K562 (cell line): ENCODE results near the gene MLLT6. TPM values are rescaled to one million over a fixed set of nuclear protein-coding genes. Genes with fewer than 3 reads are reported as not detected.
A peak's percentile ranks its signal among the peaks of the same experiment; 100 is the strongest.

ENCODE experiments used
- ATAC-seq: fragments of 200-7000 bp; cut with Tn5 transposase; 3 replicates; pipeline ENCODE4 v1.9.1; 2020; ENCODE audit warnings: moderate library complexity
- BruUV-seq: library from RNA; stranded (reverse); fragments of 400-500 nt; replicated peaks from 2 replicates; lab custom pipeline; 2021; lab: Mats Ljungman, UMichigan
- CTCF ChIA-PET: fragments of 300-600 bp; formaldehyde crosslinking; extraction: SDS; loops from one replicate; lab custom pipeline; 2021; ENCODE audit warnings: low intra/inter-chr PET ratio; lab: Yijun Ruan, JAX
- POLR2A ChIA-PET: fragments of 300-600, 350-650 bp; sonication (Branson Sonifier 250); formaldehyde crosslinking; extraction: SDS; loops from one replicate; lab custom pipeline; 2021; ENCODE audit warnings: antibody characterized with exemption, inconsistent platforms; lab: Yijun Ruan, JAX
- DNase-seq, 4 experiments: peaks; one replicate each; pipeline versions ENCODE4 v3.0.0 to v3.0.0-alpha.2; 2011 to 2018; ENCODE audit warnings: low spot score in 3 of 4, mixed read lengths in 3 of 4; ENCODE audit errors: extremely low read depth in 1 of 4
- FAIRE-seq: peaks from 2 replicates; lab custom pipeline; 2011; peaks lifted over from hg19 to GRCh38; lab: Jason Lieb, UNC
- H2AFZ ChIP-seq: 2 replicates; pipeline ENCODE4 v1.6.0; 2011; ENCODE audit warnings: low read depth, low read length, control low read depth, inconsistent platforms
- H3K27ac ChIP-seq: fragments of 200-600 bp; 3 replicates; pipeline ENCODE4 v1.8.0; 2011; ENCODE audit warnings: low read depth, mild to moderate bottlenecking, control low read depth, inconsistent platforms, low read length, moderate library complexity, mixed read lengths; ENCODE audit errors: extremely low read depth
- H3K27me3 ChIP-seq, 2 experiments: fragments of 300-600 bp in 1 of 2; 2 replicates in 1 of 2; 3 replicates in 1 of 2; pipeline versions ENCODE4 v1.6.0 to v1.8.0; 2011; ENCODE audit warnings: inconsistent platforms in 2 of 2, low read length in 2 of 2, mild to moderate bottlenecking in 1 of 2, mixed read lengths in 1 of 2, moderate library complexity in 1 of 2; ENCODE audit not compliant: control insufficient read depth in 2 of 2, insufficient read depth in 2 of 2
- H3K36me3 ChIP-seq: fragments of 300-600 bp; 3 replicates; pipeline ENCODE4 v1.8.0; 2011; ENCODE audit warnings: mild to moderate bottlenecking, low read length, inconsistent platforms; ENCODE audit not compliant: control insufficient read depth, insufficient read depth
- H3K4me1 ChIP-seq, 2 experiments: fragments of 200-600 bp in 1 of 2; replicated peaks in 1 of 2; 2 replicates in 1 of 2; 3 replicates in 1 of 2; pipeline versions ENCODE4 v1.5.1 to v1.8.0; 2011; ENCODE audit warnings: inconsistent platforms in 2 of 2, low read length in 2 of 2, mild to moderate bottlenecking in 1 of 2, mixed read lengths in 1 of 2, moderate library complexity in 1 of 2; ENCODE audit not compliant: control insufficient read depth in 2 of 2, insufficient read depth in 2 of 2
- H3K4me2 ChIP-seq: 2 replicates; pipeline ENCODE4 v1.6.1; 2011; ENCODE audit warnings: low read length, control low read depth, inconsistent platforms, mixed read lengths; ENCODE audit not compliant: insufficient read depth
- H3K4me3 ChIP-seq: fragments of 200-600 bp; sonication (generic), shearing (Covaris generic); 2 replicates; pipeline ENCODE4 v1.5.1; 2016; ENCODE audit warnings: control low read depth, inconsistent platforms
- H3K79me2 ChIP-seq: fragments of 200-600 bp; 3 replicates; pipeline ENCODE4 v1.8.0; 2011; ENCODE audit warnings: low read length, inconsistent platforms; ENCODE audit not compliant: control insufficient read depth, insufficient read depth
- H3K9ac ChIP-seq, 2 experiments: 2 replicates each; pipeline versions ENCODE4 v1.6.0 to v1.6.1; 2011; ENCODE audit warnings: low read depth in 2 of 2, low read length in 2 of 2, control low read depth in 1 of 2, inconsistent platforms in 1 of 2, mild to moderate bottlenecking in 1 of 2, mixed read lengths in 1 of 2; ENCODE audit not compliant: insufficient read depth in 1 of 2
- H3K9me1 ChIP-seq: one replicate; pipeline ENCODE4 v1.6.0; 2011; ENCODE audit warnings: inconsistent platforms, mild to moderate bottlenecking, low read length, moderate library complexity; ENCODE audit not compliant: control insufficient read depth, insufficient read depth
- H3K9me3 ChIP-seq: replicated peaks from 2 replicates; pipeline ENCODE4 v1.5.1; 2011; ENCODE audit warnings: low read depth, low read length, inconsistent platforms; ENCODE audit not compliant: control insufficient read depth, insufficient read depth
- H4K20me1 ChIP-seq: replicated peaks from 2 replicates; pipeline ENCODE4 v1.6.1; 2011; ENCODE audit warnings: low read length, inconsistent platforms, mixed read lengths; ENCODE audit not compliant: control insufficient read depth, insufficient read depth
- E4F1 ChIP-seq: fragments of 250-450 bp; sonication (Bioruptor Pico); IDR thresholded peaks from 2 replicates; pipeline ENCODE4 v1.5.0; 2021; ENCODE audit warnings: mild to moderate bottlenecking, borderline replicate concordance
- POLR2A ChIP-seq: fragments of 450-650 bp; conservative IDR thresholded peaks from 2 replicates; pipeline ENCODE4 v1.6.1; 2016
- PYGO2 ChIP-seq: fragments of 450-650 bp; IDR thresholded peaks from 2 replicates; pipeline ENCODE4 v1.6.1; 2016; ENCODE audit warnings: mild to moderate bottlenecking, missing genetic modification characterization, moderate library complexity, missing compliant biosample characterization
- STAT5A ChIP-seq: IDR thresholded peaks from 2 replicates; pipeline ENCODE4 v1.6.1; 2012; ENCODE audit warnings: low read length, inconsistent platforms, borderline replicate concordance
- TARDBP ChIP-seq: fragments of 450-650 bp; IDR thresholded peaks from 2 replicates; pipeline ENCODE4 v1.6.1; 2016
- WGBS: fragments of 100-300 bp; shearing (Covaris generic); methylation state at CpG from one replicate; pipeline ENCODE4 v1.1.6; 2016; ENCODE audit warnings: low coverage, mixed read lengths; ENCODE audit not compliant: insufficient coverage; ENCODE audit errors: missing lambda C conversion rate; 5-methylcytosine and 5-hydroxymethylcytosine counted together
- in situ Hi-C: fragments of 300-500 bp; cut with MboI; formaldehyde crosslinking; loops from 4 replicates; pipeline ENCODE4 v1.15.0; 2018; ENCODE audit warnings: inconsistent platforms, mixed read lengths
- intact Hi-C: fragments of 100-400 bp; cut with micrococcal nuclease; formaldehyde crosslinking; loops from 2 replicates; pipeline ENCODE4 v1.14.2; 2022
- polyA plus RNA-seq, 8 experiments: library from polyadenylated mRNA; depleted of rRNA in 4 of 8; stranded (reverse) in 5 of 8; unstranded in 3 of 8; fragments of >200 nt; fragmentation: Nextera tagmentation in 2 of 8; fragmentation: Illumina TruSeq in 1 of 8; extraction: Ambion mirVana in 2 of 8; extraction: Trizol in 1 of 8; gene quantifications; 2 replicates each; pipeline versions ENCODE4 v1.2.1 to v1.2.3, GENCODE V29; 2011 to 2014; ENCODE audit warnings: inconsistent platforms in 1 of 8, missing spikeins in 1 of 8
- total RNA-seq, 7 experiments: library from RNA; depleted of rRNA in 6 of 7; stranded (reverse); fragments of >200 nt in 6 of 7; fragmentation: Illumina TruSeq in 2 of 7; extraction: Trizol in 2 of 7; gene quantifications; 2 replicates each; pipeline versions ENCODE4 v1.2.1 to v1.2.3, GENCODE V29; 2011 to 2021; ENCODE audit warnings: low replicate concordance in 1 of 7
- TF ChIP-seq, protein P1 (sequence below): sonication (generic); formaldehyde crosslinking; IDR thresholded peaks from 2 replicates; pipeline ENCODE4 v1.8.0; 2022; ENCODE audit warnings: missing genetic modification reagents, mild to moderate bottlenecking, moderate library complexity, borderline replicate concordance
- TF ChIP-seq, protein P2 (sequence below): fragments of 450-650 bp; conservative IDR thresholded peaks from 2 replicates; pipeline ENCODE4 v1.6.1; 2016; ENCODE audit warnings: missing genetic modification characterization, low read depth, mild to moderate bottlenecking, control low read depth, missing compliant biosample characterization

MLLT6 gene
- total and polyA plus RNA-seq, 9 of the 15 experiments (the other 6 are each of a cell fraction or from before 2014, with no cell fraction given): 3.1 to 71.7 (median 30.0) TPM

DNA sequence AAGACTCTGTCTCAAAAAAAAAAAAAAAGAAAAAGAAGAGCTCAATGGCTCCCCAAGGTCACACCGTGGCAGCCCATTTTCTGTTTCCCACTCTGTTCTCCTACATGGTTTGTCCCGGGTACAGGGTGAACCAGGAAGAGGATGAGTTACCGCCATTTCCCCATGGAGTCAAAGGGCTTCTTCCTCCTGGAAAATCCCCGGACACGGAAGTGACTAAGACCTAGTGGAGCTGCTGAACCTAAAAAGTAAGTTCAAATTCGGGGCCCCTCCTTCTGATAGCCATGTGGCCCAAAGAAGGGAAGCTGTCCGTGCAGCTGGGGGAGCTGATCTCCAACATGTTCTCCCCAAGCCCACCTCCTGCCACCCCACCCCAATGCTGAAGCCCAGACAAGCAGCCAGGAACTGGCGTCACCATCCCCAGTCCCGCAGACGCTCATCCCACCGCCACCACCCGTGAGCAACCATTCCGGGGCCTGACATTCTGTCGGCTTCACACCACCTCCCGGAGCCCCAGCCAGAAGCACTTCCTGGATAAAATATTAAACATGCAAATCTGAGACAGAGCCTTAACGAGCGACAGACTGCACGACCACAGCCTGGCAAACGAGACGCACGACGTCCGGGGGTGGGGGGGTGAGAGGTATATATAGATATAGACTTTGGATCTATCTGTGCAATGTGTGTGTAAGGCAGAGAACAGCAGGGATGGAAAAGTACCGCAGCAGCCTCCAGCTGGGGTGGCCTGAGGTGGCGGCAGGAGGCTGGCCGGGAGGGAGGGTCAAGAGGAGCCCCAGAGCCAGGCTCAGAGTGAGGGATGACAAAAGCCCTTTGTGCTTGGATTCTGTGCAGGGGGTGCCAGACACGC lies 47.9 kb upstream of the MLLT6 start:
- Histone ChIP-seq H3K79me2 (no peaks in the 10 kb centered on the region), H3K27me3 (peaks cover 2 to 23% of the 10 kb centered on the region in 2 experiments; a peak in 3 of 5 replicates), H3K9me1 (no peaks in the 10 kb centered on the region), H3K36me3 (no peaks in the 10 kb centered on the region), H2AFZ (peak overlapping the region; percentile 88), H4K20me1 (0 out of 2 replicates have a peak, but pooled peaks cover 4% of the 10 kb centered on the region), H3K4me1 (peaks cover 7 to 36% of the 10 kb centered on the region in 2 experiments; a peak in 4 of 5 replicates), H3K27ac (no peak overlapping the region), H3K4me2 (no peak overlapping the region), H3K9me3 (no peaks in the 10 kb centered on the region), H3K4me3 (no peak overlapping the region), H3K9ac (peak overlapping the region in 1 of 2 experiments; percentile 48; a peak in 1 of 4 replicates)
- 48% methylated on average over 21 of the region's 27 CpGs for WGBS
- DNase-seq (peak in 1 of 4 experiments; percentile 11), ATAC-seq (no peak), FAIRE-seq (no peak)
- ChIA-PET CTCF (no interaction called here), POLR2A (no interaction called here)
- intact Hi-C loops: no loop called here
- no peak for TF ChIP-seq STAT5A
- TF ChIP-seq TARDBP: no peak
- TF ChIP-seq, protein P1, sequence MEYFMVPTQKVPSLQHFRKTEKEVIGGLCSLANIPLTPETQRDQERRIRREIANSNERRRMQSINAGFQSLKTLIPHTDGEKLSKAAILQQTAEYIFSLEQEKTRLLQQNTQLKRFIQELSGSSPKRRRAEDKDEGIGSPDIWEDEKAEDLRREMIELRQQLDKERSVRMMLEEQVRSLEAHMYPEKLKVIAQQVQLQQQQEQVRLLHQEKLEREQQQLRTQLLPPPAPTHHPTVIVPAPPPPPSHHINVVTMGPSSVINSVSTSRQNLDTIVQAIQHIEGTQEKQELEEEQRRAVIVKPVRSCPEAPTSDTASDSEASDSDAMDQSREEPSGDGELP (CRISPR knock-in tag): no peak
- TF ChIP-seq, protein P2, sequence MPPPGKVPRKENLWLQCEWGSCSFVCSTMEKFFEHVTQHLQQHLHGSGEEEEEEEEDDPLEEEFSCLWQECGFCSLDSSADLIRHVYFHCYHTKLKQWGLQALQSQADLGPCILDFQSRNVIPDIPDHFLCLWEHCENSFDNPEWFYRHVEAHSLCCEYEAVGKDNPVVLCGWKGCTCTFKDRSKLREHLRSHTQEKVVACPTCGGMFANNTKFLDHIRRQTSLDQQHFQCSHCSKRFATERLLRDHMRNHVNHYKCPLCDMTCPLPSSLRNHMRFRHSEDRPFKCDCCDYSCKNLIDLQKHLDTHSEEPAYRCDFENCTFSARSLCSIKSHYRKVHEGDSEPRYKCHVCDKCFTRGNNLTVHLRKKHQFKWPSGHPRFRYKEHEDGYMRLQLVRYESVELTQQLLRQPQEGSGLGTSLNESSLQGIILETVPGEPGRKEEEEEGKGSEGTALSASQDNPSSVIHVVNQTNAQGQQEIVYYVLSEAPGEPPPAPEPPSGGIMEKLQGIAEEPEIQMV (tag): no peak
- no peak for TF ChIP-seq E4F1 (CRISPR knock-in tag)
- TF ChIP-seq POLR2A: no peak
- no peak for TF ChIP-seq PYGO2 (tag)
- in situ Hi-C loops: no loop called here
- no TSS peak for BruUV-seq
